Heart left ventricle (tissue), 16 donors: Measurements from ENCODE around the gene CRACDL. TPM values are rescaled to one million over a fixed set of nuclear protein-coding genes. Genes with fewer than 3 reads are reported as not detected.

Experiments
- ATAC-seq, 4 donors: fragments of 200-7000 bp; cut with Tn5 transposase; one replicate each; pipeline ENCODE4 v1.9.1; 2020 to 2022; ENCODE audit warnings: moderate library complexity in 4 of 4, mild to moderate bottlenecking in 3 of 4, moderate number of reproducible peaks in 1 of 4
- DNase-seq, 5 donors: peaks; one replicate each; pipeline ENCODE4 v3.0.0-alpha.2; 2020
- H3K27ac ChIP-seq, 12 donors: fragments of 200-600 bp; sonication (generic) in 4 of 12; one replicate each; pipeline versions ENCODE4 v1.5.0 to v1.8.0; 2016 to 2022; ENCODE audit warnings: mild to moderate bottlenecking in 2 of 12
- H3K27me3 ChIP-seq, 9 donors: fragments of 200-600 bp; sonication (generic) in 2 of 9; one replicate each; pipeline versions ENCODE4 v1.5.1 to v1.8.0; 2016 to 2022; ENCODE audit warnings: mild to moderate bottlenecking in 3 of 9
- H3K36me3 ChIP-seq, 9 donors: fragments of 200-600 bp; sonication (generic) in 2 of 9; one replicate each; pipeline versions ENCODE4 v1.5.0 to v1.8.0; 2018 to 2022; ENCODE audit warnings: mild to moderate bottlenecking in 2 of 9
- H3K4me1 ChIP-seq, 12 donors: fragments of 200-600 bp; sonication (generic) in 4 of 12; one replicate each; pipeline versions ENCODE4 v1.5.0 to v1.8.0; 2016 to 2022; ENCODE audit warnings: mild to moderate bottlenecking in 3 of 12
- H3K4me3 ChIP-seq, 12 donors: fragments of 200-600 bp; sonication (generic) in 4 of 12; one replicate each; pipeline versions ENCODE4 v1.5.0 to v1.8.0; 2017 to 2022; ENCODE audit warnings: mild to moderate bottlenecking in 9 of 12, moderate library complexity in 4 of 12
- H3K9me3 ChIP-seq, 12 donors: fragments of 200-600 bp; sonication (generic) in 4 of 12; one replicate each; pipeline versions ENCODE4 v1.5.0 to v1.8.0; 2016 to 2022; ENCODE audit warnings: mild to moderate bottlenecking in 1 of 12
- POLR2A ChIP-seq, 2 donors: fragments of 450-650 bp; IDR thresholded peaks; one replicate each; pipeline ENCODE4 v1.6.1; 2017; ENCODE audit warnings: antibody characterized with exemption in 2 of 2, mild to moderate bottlenecking in 2 of 2, moderate library complexity in 2 of 2
- WGBS, 4 donors: extraction: QIAGEN DNeasy Blood & Tissue Kit in 2 of 4; methylation state at CpG; one replicate each; pipeline versions ENCODE4 v1.1.5 to v1.1.7; 2013 to 2018; 5-methylcytosine and 5-hydroxymethylcytosine counted together
- intact Hi-C, 10 donors: fragments of 100-400 bp; cut with DNase I; formaldehyde crosslinking; loops; one replicate each; pipeline versions ENCODE4 v1.11.1 to v1.14.2; 2022
- polyA plus RNA-seq, 2 donors: library from polyadenylated mRNA; stranded (reverse); fragments of 200-250 nt; gene quantifications; one replicate each; pipeline ENCODE4 v1.2.3, GENCODE V29; 2013
- total RNA-seq, 9 donors: library from RNA; depleted of rRNA in 2 of 9; stranded (reverse); fragments of >200 nt in 2 of 9; fragmentation: NEBNext Ultra II Directional in 3 of 9; extraction: Animal tissue kit (Norgen Biotek cat#: 25700) in 3 of 9; gene quantifications; one replicate each; pipeline versions ENCODE4 v1.1.0 to v1.2.4, GENCODE V29; 2016 to 2023
- TF ChIP-seq, protein P1 (sequence below), 12 donors: fragments of 200-600 bp; sonication (generic) in 4 of 12; IDR thresholded peaks; one replicate each; pipeline versions ENCODE4 v1.5.0 to v1.8.0; 2018 to 2022; ENCODE audit warnings: antibody characterized with exemption in 12 of 12, mild to moderate bottlenecking in 5 of 12
- donor health status: ischemic (EF 13 %, LVEDD 7.1; RV severe dilation, severe dysfunction).
- donor health status: healthy with polysubstance abuse.
- donor health status: DM: no; HTN: yes; CAD: no.
- donor health status: DM: no; HTN: no; CAD: no.
- donor health status: ischemic (EF 25% LVEDD 6.9; RV normal size, moderate dysfunction).
- donor health status: ischemic (EF 25% LVEDD 5.7; RV mildly dilated, moderate dysfunction).
- donor health status: healthy.
- donor health status: DM: yes; HTN: yes; CAD: no.
- donor health status: ischemic (EF 35%, LVEDD 5.7; RV mildly dilated, moderate dysfunction).
- donor health status: nonischemic (EF 11% LVEDD 7.7; RV severe dilation, severe dysfunction).
- donor health status: DM: yes; HTN: yes; CAD: no.
- donor health status: PGD.
- donor health status: ischemic (EF 29% LVEDD 5.4; RV normal size, mild dysfunction).
- donor health status: nonischemic (EF 23%, LVEDD 6.1; RV moderate dilation, normal function).

CRACDL gene
- total and polyA plus RNA-seq, 11 donors: 1.1 to 7.4 (median 2.9) TPM

DNA sequence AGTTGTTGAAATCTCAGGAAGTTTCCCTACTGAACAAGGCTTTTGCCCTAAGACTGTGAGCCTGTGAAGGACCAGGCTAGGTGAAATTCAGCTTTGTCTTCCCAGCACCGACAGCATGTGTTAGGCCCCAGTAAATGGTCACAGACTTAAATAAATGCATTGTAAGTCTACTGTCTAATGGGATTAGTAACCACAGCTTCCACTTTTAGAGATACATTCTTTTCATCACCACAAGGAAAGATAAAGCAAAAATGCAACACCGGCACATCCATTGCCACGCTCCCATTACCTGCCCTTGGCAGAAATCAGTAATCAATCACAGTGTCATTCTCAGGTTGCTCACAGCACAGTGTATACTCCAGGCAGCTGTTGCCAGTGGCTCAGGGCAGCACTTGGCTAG is 59.3 kb downstream of the CRACDL start:
- intact Hi-C loops: no loop called here
- no peak for DNase-seq
- no peaks in the 10 kb centered on the region for H3K4me1 ChIP-seq
- 44 to 72% (median 68%) methylated on average over 3 of the region's 3 CpGs for WGBS, 4 donors
- H3K27me3 ChIP-seq: peaks cover 0 to 5% (median 0%) of the 10 kb centered on the region in 9 donors
- H3K27ac ChIP-seq: no peak overlapping the region
- no peak overlapping the region for H3K4me3 ChIP-seq
- TF ChIP-seq POLR2A (IDR thresholded peaks at IDR 0.05): no peak
- TF ChIP-seq, protein P1, sequence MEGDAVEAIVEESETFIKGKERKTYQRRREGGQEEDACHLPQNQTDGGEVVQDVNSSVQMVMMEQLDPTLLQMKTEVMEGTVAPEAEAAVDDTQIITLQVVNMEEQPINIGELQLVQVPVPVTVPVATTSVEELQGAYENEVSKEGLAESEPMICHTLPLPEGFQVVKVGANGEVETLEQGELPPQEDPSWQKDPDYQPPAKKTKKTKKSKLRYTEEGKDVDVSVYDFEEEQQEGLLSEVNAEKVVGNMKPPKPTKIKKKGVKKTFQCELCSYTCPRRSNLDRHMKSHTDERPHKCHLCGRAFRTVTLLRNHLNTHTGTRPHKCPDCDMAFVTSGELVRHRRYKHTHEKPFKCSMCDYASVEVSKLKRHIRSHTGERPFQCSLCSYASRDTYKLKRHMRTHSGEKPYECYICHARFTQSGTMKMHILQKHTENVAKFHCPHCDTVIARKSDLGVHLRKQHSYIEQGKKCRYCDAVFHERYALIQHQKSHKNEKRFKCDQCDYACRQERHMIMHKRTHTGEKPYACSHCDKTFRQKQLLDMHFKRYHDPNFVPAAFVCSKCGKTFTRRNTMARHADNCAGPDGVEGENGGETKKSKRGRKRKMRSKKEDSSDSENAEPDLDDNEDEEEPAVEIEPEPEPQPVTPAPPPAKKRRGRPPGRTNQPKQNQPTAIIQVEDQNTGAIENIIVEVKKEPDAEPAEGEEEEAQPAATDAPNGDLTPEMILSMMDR (IDR thresholded peaks at IDR 0.05): no peak
- no peaks in the 10 kb centered on the region for H3K9me3 ChIP-seq
- no peak for ATAC-seq
- H3K36me3 ChIP-seq: no peaks in the 10 kb centered on the region

DNA sequence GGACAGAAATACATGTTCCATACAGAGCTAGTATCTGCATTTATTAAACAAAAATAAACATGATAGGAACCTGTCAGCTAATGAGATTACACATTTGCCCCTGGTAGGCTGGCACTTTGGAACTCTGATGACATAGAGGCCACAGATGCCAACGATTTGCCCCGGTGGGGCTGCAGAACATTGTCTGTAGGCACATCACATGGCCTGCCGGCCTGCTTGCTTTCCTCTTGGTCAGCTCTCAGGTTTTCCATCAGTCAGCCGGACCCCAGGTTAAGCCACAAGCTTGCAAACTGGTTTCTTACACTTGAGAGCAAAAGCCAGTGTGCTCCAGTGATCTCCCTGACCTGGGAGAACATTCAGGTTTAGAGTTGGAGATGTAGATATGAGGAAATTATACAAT is 60.3 kb downstream of the CRACDL start:
- DNase-seq (no peak), ATAC-seq (no peak)
- WGBS, 4 donors: 59 to 73% (median 68%) methylated on average over 4 of the region's 4 CpGs
- Histone ChIP-seq H3K27ac (no peak overlapping the region), H3K27me3 (peaks cover 0 to 5% (median 0%) of the 10 kb centered on the region in 9 donors), H3K9me3 (no peaks in the 10 kb centered on the region), H3K36me3 (no peaks in the 10 kb centered on the region), H3K4me3 (no peak overlapping the region), H3K4me1 (no peaks in the 10 kb centered on the region)
- intact Hi-C loops: no loop called here
- TF ChIP-seq POLR2A (IDR thresholded peaks at IDR 0.05): no peak
- TF ChIP-seq, protein P1 (IDR thresholded peaks at IDR 0.05): no peak

DNA sequence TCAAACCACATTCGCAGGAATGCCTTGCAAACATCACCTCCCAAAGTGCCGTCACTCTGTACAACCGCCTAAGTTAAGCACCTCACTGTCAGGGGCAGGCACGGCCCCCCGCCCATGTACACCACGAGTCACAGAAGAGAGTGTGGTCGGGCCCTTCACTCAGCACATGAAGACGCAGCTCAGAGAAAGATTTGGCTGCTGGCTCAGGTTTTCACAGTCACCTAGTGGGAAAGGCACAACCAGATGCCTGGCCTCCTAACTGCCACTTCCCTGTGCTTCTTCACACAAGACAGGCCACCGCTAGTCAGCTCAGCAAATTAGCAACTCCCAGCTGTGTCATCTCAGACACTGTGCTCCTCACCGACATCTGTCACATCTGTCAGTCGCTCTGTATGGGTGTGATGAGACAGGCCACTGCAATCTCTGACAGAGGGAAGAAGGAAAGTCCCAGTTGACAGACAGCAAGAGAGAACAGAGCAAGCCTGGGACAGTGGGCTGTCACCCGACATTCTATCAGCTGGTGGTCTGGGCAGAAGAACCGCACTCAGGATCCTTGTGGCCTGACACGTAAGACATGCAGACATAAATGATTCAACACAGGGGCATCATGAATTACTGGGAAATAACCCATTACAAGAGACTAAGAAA is 60.8 kb downstream of the CRACDL start:
- peak in 1 of 4 donors; percentile 7 for ATAC-seq
- intact Hi-C loops: no loop called here
- no peak for TF ChIP-seq POLR2A (IDR thresholded peaks at IDR 0.05)
- TF ChIP-seq, protein P1 (IDR thresholded peaks at IDR 0.05): no peak

DNA sequence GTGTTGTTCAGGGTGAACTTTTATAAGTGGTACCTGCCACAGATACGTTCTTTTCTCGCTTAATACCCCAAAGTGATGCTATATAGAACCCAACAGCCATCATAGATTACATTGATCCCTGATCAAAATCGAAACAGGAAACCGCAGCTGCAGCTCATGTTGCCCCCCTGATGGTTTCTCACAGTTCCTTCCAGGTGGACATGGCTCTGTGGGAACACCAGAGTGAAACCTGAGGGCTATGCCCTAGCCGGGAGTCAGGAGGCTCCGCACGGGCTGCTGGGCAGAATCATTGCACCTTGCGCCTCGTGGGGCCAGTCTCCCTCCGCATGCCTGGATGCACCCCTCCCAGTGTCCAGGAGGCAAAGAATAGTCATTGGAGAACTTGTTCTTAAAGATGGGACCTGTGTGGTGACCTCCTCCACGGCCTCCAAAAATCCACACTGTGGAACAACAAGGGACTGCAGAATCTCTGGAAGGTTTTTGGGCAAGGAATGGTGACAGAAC is 61.8 kb downstream of the CRACDL start:
- intact Hi-C loops: no loop called here
- peaks cover 0 to 3% (median 0%) of the 10 kb centered on the region in 9 donors for H3K27me3 ChIP-seq
- 88 to 95% (median 91%) methylated on average over 6 to 11 of the region's 11 CpGs for WGBS, 4 donors
- ATAC-seq (no peak), DNase-seq (no peak)
- no peak overlapping the region for H3K27ac ChIP-seq
- TF ChIP-seq, protein P1 (IDR thresholded peaks at IDR 0.05): no peak
- TF ChIP-seq POLR2A (IDR thresholded peaks at IDR 0.05): no peak
- H3K4me1 ChIP-seq: no peaks in the 10 kb centered on the region
- no peaks in the 10 kb centered on the region for H3K36me3 ChIP-seq
- no peak overlapping the region for H3K4me3 ChIP-seq
- no peaks in the 10 kb centered on the region for H3K9me3 ChIP-seq

More for the DNA sequence above, 60.8 kb downstream of the CRACDL start:
- Histone ChIP-seq H3K4me1 (no peaks in the 10 kb centered on the region), H3K9me3 (no peaks in the 10 kb centered on the region), H3K27ac (no peak overlapping the region), H3K36me3 (no peaks in the 10 kb centered on the region), H3K4me3 (no peak overlapping the region), H3K27me3 (peaks cover 0 to 3% (median 0%) of the 10 kb centered on the region in 9 donors)
- DNase-seq: no peak
- 61 to 66% (median 62%) methylated on average over 13 to 14 of the region's 14 CpGs for WGBS, 4 donors
